B cell (primary cell): ENCODE data around the gene IGFL3. TPM values are rescaled to one million over a fixed set of nuclear protein-coding genes. Genes with fewer than 3 reads are reported as not detected.

Experiments
- ATAC-seq: fragments of 200-7000 bp; cut with Tn5 transposase; one replicate; pipeline ENCODE4 v1.10.0; 2021; ENCODE audit warnings: low read depth, mild to moderate bottlenecking, moderate number of reproducible peaks, moderate library complexity
- CTCF ChIA-PET: fragments of 350-600 bp; sonication (Branson Sonifier 250); formaldehyde crosslinking; loops from one replicate; lab custom pipeline; 2021; ENCODE audit warnings: antibody characterized with exemption, inconsistent platforms; lab: Charles Lee
- POLR2A ChIA-PET: fragments of 350-600 bp; sonication (Branson Sonifier 250); formaldehyde crosslinking; loops from one replicate; lab custom pipeline; 2021; ENCODE audit warnings: antibody characterized with exemption; lab: Charles Lee
- DNase-seq: peaks from one replicate; pipeline ENCODE4 v3.0.0; 2013
- H2AFZ ChIP-seq: 2 replicates; pipeline ENCODE4 v1.6.1; 2012; ENCODE audit warnings: mild to moderate bottlenecking, low read depth, low read length; ENCODE audit not compliant: insufficient read depth, poor library complexity, severe bottlenecking
- H3K27ac ChIP-seq, 2 donors: 1 replicate in 1 of 2; 2 replicates in 1 of 2; pipeline ENCODE4 v1.5.1; 2012 to 2013; ENCODE audit warnings: low read length in 2 of 2, mild to moderate bottlenecking in 2 of 2, moderate library complexity in 1 of 2
- H3K27me3 ChIP-seq, 4 experiments: fragments of 200-600 bp in 1 of 4; sonication (generic) in 1 of 4; replicated peaks in 1 of 4; 1 replicate in 2 of 4; 2 replicates in 2 of 4; pipeline versions ENCODE4 v1.6.1 to v1.7.0; 2013 to 2016; ENCODE audit warnings: low read length in 3 of 4, mild to moderate bottlenecking in 2 of 4, mixed read lengths in 1 of 4, moderate library complexity in 1 of 4; ENCODE audit not compliant: insufficient read depth in 4 of 4, control insufficient read depth in 3 of 4; ENCODE audit errors: control extremely low read depth in 1 of 4
- H3K36me3 ChIP-seq, 2 experiments: replicated peaks in 1 of 2; 1 replicate in 1 of 2; 2 replicates in 1 of 2; pipeline versions ENCODE4 v1.6.1 to v1.7.1; 2013; ENCODE audit warnings: low read length in 1 of 2; ENCODE audit not compliant: insufficient read depth in 2 of 2, control insufficient read depth in 1 of 2; ENCODE audit errors: control extremely low read depth in 1 of 2, extremely low read depth in 1 of 2
- H3K4me1 ChIP-seq, 2 donors: fragments of 200-600 bp in 1 of 2; sonication (generic) in 1 of 2; 1 replicate in 1 of 2; 2 replicates in 1 of 2; pipeline versions ENCODE4 v1.5.1 to v1.6.1; 2013 to 2017; ENCODE audit warnings: low read length in 2 of 2; ENCODE audit not compliant: control insufficient read depth in 2 of 2, insufficient read depth in 2 of 2
- H3K4me2 ChIP-seq: replicated peaks from 2 replicates; pipeline ENCODE3; 2012; ENCODE audit warnings: mild to moderate bottlenecking, low read depth, low read length; ENCODE audit not compliant: poor library complexity, severe bottlenecking
- H3K4me3 ChIP-seq, 5 experiments: fragments of 200-600 bp in 1 of 5; sonication (generic) in 1 of 5; 1 replicate in 3 of 5; 2 replicates in 2 of 5; pipeline versions ENCODE4 v1.5.1 to v1.7.0; 2011 to 2016; ENCODE audit warnings: low read length in 4 of 5, mild to moderate bottlenecking in 4 of 5, low read depth in 2 of 5, control low read depth in 1 of 5, moderate library complexity in 1 of 5; ENCODE audit not compliant: insufficient read depth in 1 of 5; ENCODE audit errors: control extremely low read depth in 1 of 5, extremely low read depth in 1 of 5
- H3K79me2 ChIP-seq: fragments of 200-600 bp; sonication (generic); one replicate; pipeline ENCODE4 v1.6.0; 2016; ENCODE audit warnings: low read length; ENCODE audit not compliant: control insufficient read depth, insufficient read depth
- H3K9ac ChIP-seq: fragments of 200-600 bp; sonication (generic); 2 replicates; pipeline ENCODE4 v1.6.1; 2017; ENCODE audit warnings: mild to moderate bottlenecking, low read length, moderate library complexity
- H3K9me3 ChIP-seq, 3 donors: one replicate each; pipeline versions ENCODE4 v1.6.1 to v1.7.1; 2013; ENCODE audit warnings: low read length in 2 of 3; ENCODE audit not compliant: control insufficient read depth in 2 of 3, insufficient read depth in 1 of 3; ENCODE audit errors: control extremely low read depth in 1 of 3
- H4K20me1 ChIP-seq: 2 replicates; pipeline ENCODE4 v1.6.0; 2012; ENCODE audit warnings: mild to moderate bottlenecking, low read length; ENCODE audit not compliant: insufficient read depth, control insufficient read depth, poor library complexity, severe bottlenecking
- H3K27ac Mint-ChIP-seq: one replicate; pipeline ENCODE4 v1.8.0; 2021; ENCODE audit warnings: mixed read lengths
- H3K27me3 Mint-ChIP-seq: one replicate; pipeline ENCODE4 v1.8.0; 2021; ENCODE audit warnings: mixed read lengths
- H3K4me1 Mint-ChIP-seq: one replicate; pipeline ENCODE4 v1.8.0; 2021; ENCODE audit warnings: mixed read lengths
- H3K4me3 Mint-ChIP-seq: one replicate; pipeline ENCODE4 v1.8.0; 2021; ENCODE audit warnings: mixed read lengths
- H3K9me3 Mint-ChIP-seq: one replicate; pipeline ENCODE4 v1.8.0; 2022; ENCODE audit warnings: mixed read lengths; ENCODE audit not compliant: insufficient read depth
- CTCF ChIP-seq: fragments of 200-600 bp; IDR thresholded peaks from one replicate; pipeline ENCODE4 v1.8.0; 2022; ENCODE audit warnings: antibody characterized with exemption, mild to moderate bottlenecking
- EZH2 ChIP-seq: IDR thresholded peaks from 2 replicates; pipeline ENCODE4 v1.6.1; 2012; ENCODE audit warnings: borderline replicate concordance, low read depth, mild to moderate bottlenecking, moderate library complexity, low read length; ENCODE audit not compliant: insufficient read depth, poor library complexity, severe bottlenecking
- WGBS: methylation state at CpG from one replicate; pipeline ENCODE4 v1.1.5; 2013; ENCODE audit warnings: missing lambda C conversion rate; ENCODE audit not compliant: insufficient coverage; 5-methylcytosine and 5-hydroxymethylcytosine counted together
- intact Hi-C: fragments of 100-400 bp; cut with micrococcal nuclease; formaldehyde crosslinking; loops from one replicate; pipeline ENCODE4 v1.10.0; 2022
- polyA plus RNA-seq: library from polyadenylated mRNA; depleted of rRNA; stranded (reverse); fragments of >200 nt; gene quantifications from 2 replicates; pipeline ENCODE4 v1.2.3, GENCODE V29; 2012
- total RNA-seq, 2 donors: library from RNA; stranded (reverse); fragments of 120-200 nt in 1 of 2; gene quantifications; 1 replicate in 1 of 2; 2 replicates in 1 of 2; pipeline versions ENCODE4 v1.2.3 to v1.2.4, GENCODE V29; 2013 to 2022

IGFL3 gene
- total and polyA plus RNA-seq, 2 donors (not counting 1 experiment from before 2014, with no cell fraction given): not detected

GRCh38 chr19:46073268-46073922 is 51.1 kb downstream of the IGFL3 start:
- no peak overlapping the region for H3K4me3 ChIP-seq
- ATAC-seq (no peak), DNase-seq (no peak)
- no peak overlapping the region for H3K27ac ChIP-seq
- no peak overlapping the region for H3K9ac ChIP-seq
- no peaks in the 10 kb centered on the region for H3K36me3 ChIP-seq
- no peak overlapping the region for H3K4me3 Mint-ChIP-seq
- peaks cover 3 to 58% (median 39%) of the 10 kb centered on the region in 4 experiments for H3K27me3 ChIP-seq
- intact Hi-C loops: no loop called here
- no peaks in the 10 kb centered on the region for H3K79me2 ChIP-seq
- H3K4me2 ChIP-seq: no peak overlapping the region
- TF ChIP-seq CTCF: no peak
- no peak for TF ChIP-seq EZH2
- H3K27me3 Mint-ChIP-seq: peaks cover 73% of the 10 kb centered on the region
- H4K20me1 ChIP-seq: no peaks in the 10 kb centered on the region
- H3K9me3 ChIP-seq: peaks cover 3 to 10% (median 4%) of the 10 kb centered on the region in 3 donors
- ChIA-PET POLR2A (no interaction called here), CTCF (interaction anchor here (0.8 kb wide), 1 partner anchor 186 kb away, joined by 3 read pairs; no protein-coding TSS in a partner anchor)
- no peak overlapping the region for H2AFZ ChIP-seq
- H3K9me3 Mint-ChIP-seq: no peaks in the 10 kb centered on the region
- 95% methylated on average over 2 of the region's 3 CpGs for WGBS
- peaks cover 4 to 7% of the 10 kb centered on the region in 2 donors for H3K4me1 ChIP-seq
- no peak overlapping the region for H3K27ac Mint-ChIP-seq
- H3K4me1 Mint-ChIP-seq: no peaks in the 10 kb centered on the region

Other genes with a start within 250 kb of the IGFL3 start
- 32.9 and 33.9 TPM in 2 replicates for gene IRF2BP1, start 238.5 kb downstream of the IGFL3 start, total RNA-seq
- 10.9 and 14.9 TPM in 2 replicates for gene IRF2BP1, start 238.5 kb downstream of the IGFL3 start, polyA plus RNA-seq
- gene MYPOP, start 222.1 kb downstream of the IGFL3 start, total RNA-seq: 10.7 and 12.1 TPM in 2 replicates
- gene MYPOP, start 222.1 kb downstream of the IGFL3 start, polyA plus RNA-seq: 5.1 and 5.7 TPM in 2 replicates
- not detected in 2 replicates for gene NANOS2, start 209.9 kb downstream of the IGFL3 start, total RNA-seq
- not detected in 2 replicates for gene NANOS2, start 209.9 kb downstream of the IGFL3 start, polyA plus RNA-seq
- 0.19 TPM in 1 of 2 replicates, not detected in the other for gene NOVA2, start 150.8 kb downstream of the IGFL3 start, total RNA-seq
- gene NOVA2, start 150.8 kb downstream of the IGFL3 start, polyA plus RNA-seq: not detected in 2 replicates
- 30.1 and 37.0 TPM in 2 replicates for gene CCDC61, start 129.2 kb downstream of the IGFL3 start, total RNA-seq
- 16.1 and 20.6 TPM in 2 replicates for gene CCDC61, start 129.2 kb downstream of the IGFL3 start, polyA plus RNA-seq
- not detected in 2 replicates for gene PGLYRP1, start 101.6 kb downstream of the IGFL3 start, total RNA-seq
- not detected in 2 replicates for gene PGLYRP1, start 101.6 kb downstream of the IGFL3 start, polyA plus RNA-seq
- not detected in 2 replicates for gene IGFL4, start 83.7 kb downstream of the IGFL3 start, total RNA-seq
- gene IGFL4, start 83.7 kb downstream of the IGFL3 start, polyA plus RNA-seq: not detected in 2 replicates
- gene IGFL2, start 23.6 kb upstream of the IGFL3 start, total RNA-seq: not detected in 2 replicates
- not detected in 2 replicates for gene IGFL2, start 23.6 kb upstream of the IGFL3 start, polyA plus RNA-seq
- gene IGFL1, start 105.1 kb upstream of the IGFL3 start, total RNA-seq: not detected in 2 replicates
- 0.15 TPM in 1 of 2 replicates, not detected in the other for gene IGFL1, start 105.1 kb upstream of the IGFL3 start, polyA plus RNA-seq
- gene HIF3A, start 172.4 kb upstream of the IGFL3 start, total RNA-seq: not detected in 2 replicates
- gene HIF3A, start 172.4 kb upstream of the IGFL3 start, polyA plus RNA-seq: not detected in 2 replicates
- gene PPP5C, start 222.4 kb upstream of the IGFL3 start, total RNA-seq: 51.2 and 58.6 TPM in 2 replicates
- 70.5 and 115 TPM in 2 replicates for gene PPP5C, start 222.4 kb upstream of the IGFL3 start, polyA plus RNA-seq